Measurements from ENCODE around the gene CHD5. TPM values are rescaled to one million over a fixed set of nuclear protein-coding genes. Genes with fewer than 3 reads are reported as not detected.

Gene CHD5
- total and polyA plus RNA-seq, 2 of the 13 experiments (the other 11 are each of a cell fraction or from before 2014, with no cell fraction given): 0.02 to 0.21 TPM

GRCh38 chr1:6150006-6150938 lies 29.8 kb downstream of the CHD5 start:
- WGBS (ENCODE audit: low lambda C conversion rate): 46% methylated on average over 11 of the region's 11 CpGs
- ChIA-PET POLR2A (no interaction called here), CTCF (ENCODE audit: low intra/inter-chr PET ratio, low total read pairs) (no interaction called here)
- 0 out of 2 replicates have a peak, but pooled peaks have one; percentile 1 for TF ChIP-seq ZBTB40 (IDR thresholded peaks at IDR 0.05)
- no peak for TF ChIP-seq ZBTB40 (CRISPR knock-in tag; IDR thresholded peaks at IDR 0.05)
- no peak for TF ChIP-seq ZNF180 (CRISPR knock-in tag; IDR thresholded peaks at IDR 0.05; ENCODE audit: borderline replicate concordance, low read depth)
- no peak for TF ChIP-seq ZNF326 (CRISPR knock-in tag; IDR thresholded peaks at IDR 0.05; ENCODE audit: borderline replicate concordance)
- 0 out of 2 replicates have a peak, but pooled peaks have one; percentile 38 for TF ChIP-seq EHMT2 (IDR thresholded peaks at IDR 0.05; ENCODE audit: borderline replicate concordance, low read depth, low read length)
- peak; percentile 6; the same call in 1 of the 2 replicates for TF ChIP-seq ATM (IDR thresholded peaks at IDR 0.05; ENCODE audit: borderline replicate concordance)
- TF ChIP-seq ZNF615 (CRISPR knock-in tag; IDR thresholded peaks at IDR 0.05; ENCODE audit: borderline replicate concordance): no peak
- no peak for TF ChIP-seq CENPBD1 (CRISPR knock-in tag; IDR thresholded peaks at IDR 0.05; ENCODE audit: borderline replicate concordance, low read depth)
- no peak for TF ChIP-seq ONECUT2 (CRISPR knock-in tag; IDR thresholded peaks at IDR 0.05)
- no peak for TF ChIP-seq SP4 (CRISPR knock-in tag; IDR thresholded peaks at IDR 0.05)
- H3K4me1 ChIP-seq (ENCODE audit: insufficient read depth, low read length): no peaks in the 10 kb centered on the region
- H3K9me3 ChIP-seq (ENCODE audit: low read length): no peaks in the 10 kb centered on the region
- peaks cover 12 to 78% of the 10 kb centered on the region in 2 experiments; a peak in 4 of 5 replicates for H3K27me3 ChIP-seq (ENCODE audit: control insufficient read depth in 1 of 2, insufficient read depth in 2 of 2, low read length in 2 of 2)
- BruUV-seq (replicated peaks): no TSS peak
- FAIRE-seq (no peak), ATAC-seq (no peak), DNase-seq (ENCODE audit: low spot score) (no peak)
- no peak overlapping the region for H3K4me3 ChIP-seq (replicated peaks in 1 of 3; ENCODE audit: insufficient read depth in 1 of 3, low read depth in 2 of 3, low read length in 3 of 3)
- intact Hi-C loops (cut with micrococcal nuclease; ENCODE audit: unreplicated experiment) (no loop called here), in situ Hi-C loops (cut with HindIII; ENCODE audit: extremely low pct_ligation_motif_present, low pct_unique_long_range_greater_than_20kb) (no loop called here)
- no peaks in the 10 kb centered on the region for H3K79me2 ChIP-seq (ENCODE audit: insufficient read depth, low read length)
- no peak overlapping the region for H3K27ac ChIP-seq (ENCODE audit: extremely low read length, insufficient read depth, low read length)
- no peaks in the 10 kb centered on the region for H3K36me3 ChIP-seq (replicated peaks in 1 of 2; ENCODE audit: control insufficient read depth in 1 of 2, insufficient read depth in 2 of 2, low read length in 2 of 2)
- H2AFZ ChIP-seq (ENCODE audit: low read length): no peak overlapping the region
- no peak overlapping the region for H3K9ac ChIP-seq (ENCODE audit: insufficient read depth, low read depth, low read length)
- H3K4me2 ChIP-seq (ENCODE audit: low read depth, low read length): no peak overlapping the region
- H4K20me1 ChIP-seq (ENCODE audit: insufficient read depth, low read length): peaks cover 5% of the 10 kb centered on the region; the same call in 1 of the 2 replicates

Measured in HepG2 (cell line).